Measurements from ENCODE around the gene R3HCC1L.
"Not testable (repeated sequence)": the region's sequence is repeated elsewhere in the genome, so short reads cannot be mapped to it uniquely, and the experiment has no call there.

R3HCC1L gene

GRCh38 chr10:98172495-98172894, 38.0 kb downstream of the R3HCC1L start:
- no peak for DNase-seq (ENCODE audit: low read depth)
- TF ChIP-seq CTCF (IDR thresholded peaks at IDR 0.05; ENCODE audit: low read length, missing control alignments): no peak
- H3K4me3 ChIP-seq (replicated peaks; ENCODE audit: low read depth, low read length): no peak overlapping the region

- no peak for DNase-seq (ENCODE audit: low read depth)
- H3K4me3 ChIP-seq (replicated peaks; ENCODE audit: low read depth, low read length): no peak overlapping the region
- TF ChIP-seq CTCF (IDR thresholded peaks at IDR 0.05; ENCODE audit: low read length, missing control alignments): no peak
Measured at GRCh38 chr10:98173260-98173659, 38.8 kb downstream of the R3HCC1L start.

GRCh38 chr10:98182351-98182915, 48.0 kb downstream of the R3HCC1L start:
- DNase-seq (ENCODE audit: low read depth); H3K4me3 ChIP-seq (replicated peaks; ENCODE audit: low read depth, low read length): not testable (repeated sequence)

GRCh38 chr10:98186681-98187080, 52.2 kb downstream of the R3HCC1L start:
- no peak for DNase-seq (ENCODE audit: low read depth)
- TF ChIP-seq CTCF (IDR thresholded peaks at IDR 0.05; ENCODE audit: low read length, missing control alignments): no peak
- no peak overlapping the region for H3K4me3 ChIP-seq (replicated peaks; ENCODE audit: low read depth, low read length)

GRCh38 chr10:98190773-98191172, 56.3 kb downstream of the R3HCC1L start:
- not testable (repeated sequence) for DNase-seq (ENCODE audit: low read depth); H3K4me3 ChIP-seq (replicated peaks; ENCODE audit: low read depth, low read length)

- H3K4me3 ChIP-seq (replicated peaks; ENCODE audit: low read depth, low read length): no peak overlapping the region
- DNase-seq (ENCODE audit: low read depth): no peak
- no peak for TF ChIP-seq CTCF (IDR thresholded peaks at IDR 0.05; ENCODE audit: low read length, missing control alignments)
Measured at GRCh38 chr10:98193037-98193436, 58.6 kb downstream of the R3HCC1L start.

- no peak for TF ChIP-seq CTCF (IDR thresholded peaks at IDR 0.05; ENCODE audit: low read length, missing control alignments)
- no peak for DNase-seq (ENCODE audit: low read depth)
- H3K4me3 ChIP-seq (replicated peaks; ENCODE audit: low read depth, low read length): no peak overlapping the region
Measured at GRCh38 chr10:98194633-98195032, 60.2 kb downstream of the R3HCC1L start.

GRCh38 chr10:98195120-98195519, 60.7 kb downstream of the R3HCC1L start:
- DNase-seq (ENCODE audit: low read depth): no peak
- no peak overlapping the region for H3K4me3 ChIP-seq (replicated peaks; ENCODE audit: low read depth, low read length)
- no peak for TF ChIP-seq CTCF (IDR thresholded peaks at IDR 0.05; ENCODE audit: low read length, missing control alignments)

All from fibroblast of pulmonary artery (primary cell).